Measurements from ENCODE around the gene CTIF. TPM values are rescaled to one million over a fixed set of nuclear protein-coding genes. Genes with fewer than 3 reads are reported as not detected.

CTIF gene
- total RNA-seq, 1 experiment from 2014 or later, result 95.8 TPM

- Mint-ChIP-seq H3K4me1 (ENCODE audit: insufficient read depth, unreplicated experiment) (peaks cover 27% of the 10 kb centered on the region), H3K27me3 (ENCODE audit: insufficient read depth, unreplicated experiment) (no peaks in the 10 kb centered on the region), H3K9me3 (ENCODE audit: unreplicated experiment) (no peaks in the 10 kb centered on the region), H3K27ac (ENCODE audit: low read depth, unreplicated experiment) (no peak overlapping the region), H3K36me3 (ENCODE audit: insufficient read depth, unreplicated experiment) (no peaks in the 10 kb centered on the region), H3K4me3 (ENCODE audit: unreplicated experiment) (no peak overlapping the region)
- POLR2A ChIA-PET, result no interaction called here
- DNase-seq (ENCODE audit: unreplicated experiment), result no peak
- no TSS peak for BruUV-seq (replicated peaks)
- CTCF ChIA-PET, result interaction anchor here (8.0 kb wide), 1 partner anchor 184 kb away, joined by 99 read pairs; no protein-coding TSS in a partner anchor
- intact Hi-C loops (cut with micrococcal nuclease), result no loop called here
- no peak for TF ChIP-seq CTCF (IDR thresholded peaks at IDR 0.05; ENCODE audit: unreplicated experiment)
Observed at GRCh38 chr18:48658721-48659120, 119.9 kb downstream of the CTIF start.

GRCh38 chr18:48659188-48660009 lies 120.6 kb downstream of the CTIF start:
- no peak overlapping the region for H3K4me3 Mint-ChIP-seq (ENCODE audit: unreplicated experiment)
- ChIA-PET CTCF (interaction anchor here (8.0 kb wide), 1 partner anchor 184 kb away, joined by 99 read pairs; no protein-coding TSS in a partner anchor), POLR2A (interaction anchor here (0.7 kb wide), 1 partner anchor 634 kb away, joined by 3 read pairs; no protein-coding TSS in a partner anchor)
- no peak for DNase-seq (ENCODE audit: unreplicated experiment)
- intact Hi-C loops (cut with micrococcal nuclease), result no loop called here
- H3K9me3 Mint-ChIP-seq (ENCODE audit: unreplicated experiment), result no peaks in the 10 kb centered on the region
- H3K4me1 Mint-ChIP-seq (ENCODE audit: insufficient read depth, unreplicated experiment), result peaks cover 27% of the 10 kb centered on the region
- no peaks in the 10 kb centered on the region for H3K27me3 Mint-ChIP-seq (ENCODE audit: insufficient read depth, unreplicated experiment)
- no peak overlapping the region for H3K27ac Mint-ChIP-seq (ENCODE audit: low read depth, unreplicated experiment)
- no peak for TF ChIP-seq CTCF (IDR thresholded peaks at IDR 0.05; ENCODE audit: unreplicated experiment)
- no TSS peak for BruUV-seq (replicated peaks)
- H3K36me3 Mint-ChIP-seq (ENCODE audit: insufficient read depth, unreplicated experiment), result no peaks in the 10 kb centered on the region

- intact Hi-C loops (cut with micrococcal nuclease), result no loop called here
- H3K4me3 Mint-ChIP-seq (ENCODE audit: unreplicated experiment), result no peak overlapping the region
Observed at GRCh38 chr18:48660346-48661228, 121.8 kb downstream of the CTIF start.

More at GRCh38 chr18:48660346-48661228, 121.8 kb downstream of the CTIF start:
- no TSS peak for BruUV-seq (replicated peaks)
- Mint-ChIP-seq H3K36me3 (ENCODE audit: insufficient read depth, unreplicated experiment) (peaks cover 6% of the 10 kb centered on the region), H3K27me3 (ENCODE audit: insufficient read depth, unreplicated experiment) (no peaks in the 10 kb centered on the region), H3K4me1 (ENCODE audit: insufficient read depth, unreplicated experiment) (peaks cover 27% of the 10 kb centered on the region), H3K27ac (ENCODE audit: low read depth, unreplicated experiment) (peak overlapping the region; percentile 41), H3K9me3 (ENCODE audit: unreplicated experiment) (peaks cover 2% of the 10 kb centered on the region)
- no peak for DNase-seq (ENCODE audit: unreplicated experiment)
- TF ChIP-seq CTCF (IDR thresholded peaks at IDR 0.05; ENCODE audit: unreplicated experiment), result no peak
- ChIA-PET CTCF (interaction anchor here (1.4 to 8.0 kb wide), 2 partner anchors 167 to 185 kb away, joined by 3 to 99 read pairs; no protein-coding TSS in a partner anchor), POLR2A (interaction anchor here (0.7 kb wide), 1 partner anchor 635 kb away, joined by 3 read pairs; no protein-coding TSS in a partner anchor)

All from MCF 10A (cell line).